ENCODE data around the gene NUP93.

- no peak for TF ChIP-seq CTCF (IDR thresholded peaks at IDR 0.05; ENCODE audit: borderline replicate concordance, extremely low read depth, low read length, poor library complexity, severe bottlenecking)
- no peak for TF ChIP-seq EZH2 (IDR thresholded peaks at IDR 0.05; ENCODE audit: borderline replicate concordance, low read depth, low read length, severe bottlenecking)
Measured at GRCh38 chr16:56876048-56876447, 146.1 kb downstream of the NUP93 start.

Measured in DND-41 (cell line).